Stimulated activated naive CD8-positive, alpha-beta T cell treated with anti-CD3 and anti-CD28 coated beads, Interleukin-15, Interleukin-2, amounts not matched to agents 100 ng/mL and 50 ng/mL, for 24 hours (primary cell): ENCODE results near the gene ZBED1.
A peak's percentile ranks its signal among the peaks of the same experiment; 100 is the strongest.
"Not testable (repeated sequence)": the region's sequence is repeated elsewhere in the genome, so short reads cannot be mapped to it uniquely, and the experiment has no call there.

ENCODE experiments used
- H3K27ac Mint-ChIP-seq: one replicate; pipeline ENCODE4 v1.8.0; 2021; ENCODE audit warnings: mild to moderate bottlenecking, mixed read lengths
- H3K27me3 Mint-ChIP-seq: one replicate; pipeline ENCODE4 v1.8.0; 2021; ENCODE audit warnings: mixed read lengths
- H3K36me3 Mint-ChIP-seq: one replicate; pipeline ENCODE4 v1.8.0; 2021; ENCODE audit warnings: low read depth, mixed read lengths
- H3K4me1 Mint-ChIP-seq: one replicate; pipeline ENCODE4 v1.8.0; 2021; ENCODE audit warnings: low read depth, mixed read lengths
- H3K4me3 Mint-ChIP-seq: one replicate; pipeline ENCODE4 v1.8.0; 2021; ENCODE audit warnings: mild to moderate bottlenecking, mixed read lengths
- H3K9me3 Mint-ChIP-seq: one replicate; pipeline ENCODE4 v1.8.0; 2021; ENCODE audit warnings: mixed read lengths

ZBED1 gene

DNA sequence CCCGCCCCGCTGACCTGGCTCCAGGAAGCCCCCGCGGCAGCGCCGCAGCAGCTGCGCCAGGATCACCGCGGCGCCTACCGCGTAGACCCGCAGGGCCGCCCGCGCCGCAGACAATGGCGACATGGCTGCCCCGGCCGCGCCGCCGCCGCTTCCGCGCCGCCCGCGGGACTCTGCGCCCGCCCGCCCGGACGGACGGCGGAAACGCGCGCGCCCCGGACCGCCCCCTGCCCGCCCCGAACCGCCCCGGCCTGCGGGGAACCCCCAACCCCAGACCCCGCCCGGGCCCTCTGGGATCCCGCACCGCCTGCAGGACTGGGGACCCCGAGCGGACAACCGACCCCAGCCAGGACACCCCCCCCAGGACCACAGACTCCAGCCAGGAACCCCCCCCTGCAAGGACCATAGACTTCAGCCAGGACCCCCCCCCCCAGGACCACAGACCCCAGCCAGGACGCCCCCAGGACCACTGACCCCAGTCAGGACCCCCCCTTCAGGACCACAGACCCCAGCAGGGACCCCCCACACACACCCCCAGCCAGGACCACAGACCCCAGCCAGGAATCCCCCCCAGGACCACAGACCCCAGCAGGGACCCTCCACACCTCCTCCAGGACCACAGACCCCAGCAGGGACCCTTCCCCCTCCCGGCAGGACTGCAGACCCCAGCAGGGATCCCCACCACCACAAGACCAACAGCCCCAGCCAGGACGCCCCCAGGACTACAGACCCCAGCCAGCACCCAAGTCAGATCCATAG lies at the start of gene ZBED1, which contains the start of gene DHRSX:
ZBED1 (minus strand) TSS at position 174 of the 756 bp plus-strand sequence. CDS start 10,257 bp downstream, outside the sequence.
DHRSX (minus strand) TSS at position 174 of the 756 bp plus-strand sequence; CDS start at position 123, 51 bp downstream.
- H3K4me1 Mint-ChIP-seq: peaks cover 27% of the 10 kb centered on the region
- H3K27ac Mint-ChIP-seq: peak within 1 kb of the TSS; percentile 80
- peak within 1 kb of the TSS; percentile 82 for H3K4me3 Mint-ChIP-seq
- H3K36me3 Mint-ChIP-seq: peaks cover 15% of the 10 kb centered on the region
- no peaks in the 10 kb centered on the region for H3K9me3 Mint-ChIP-seq
- H3K27me3 Mint-ChIP-seq: no peaks in the 10 kb centered on the region

DNA sequence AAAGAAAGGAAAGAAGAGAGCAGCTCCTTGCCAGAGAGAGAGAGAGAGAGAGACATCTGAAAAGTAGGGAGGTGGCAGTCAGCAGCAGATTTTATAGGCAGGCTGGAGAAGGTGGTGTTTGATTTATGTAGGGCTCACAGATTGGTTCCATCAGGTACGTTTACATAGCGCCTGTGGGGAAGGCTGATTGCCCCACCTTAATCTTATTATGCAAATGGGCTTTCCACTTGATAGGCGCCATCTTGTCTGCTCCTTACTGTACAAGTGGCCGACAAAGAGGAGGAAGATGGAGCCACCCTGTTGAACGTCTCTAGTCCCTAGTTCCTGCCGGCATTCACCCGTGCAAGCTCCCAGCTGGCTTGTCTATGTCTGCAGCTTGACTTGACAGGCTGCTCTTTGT lies 49.1 kb upstream of the ZBED1 start:
- no peaks in the 10 kb centered on the region for H3K4me1 Mint-ChIP-seq
- no peaks in the 10 kb centered on the region for H3K36me3 Mint-ChIP-seq
- H3K27me3 Mint-ChIP-seq: peaks cover 10% of the 10 kb centered on the region
- H3K4me3 Mint-ChIP-seq: no peak overlapping the region
- no peak overlapping the region for H3K27ac Mint-ChIP-seq
- peaks cover 6% of the 10 kb centered on the region for H3K9me3 Mint-ChIP-seq

DNA sequence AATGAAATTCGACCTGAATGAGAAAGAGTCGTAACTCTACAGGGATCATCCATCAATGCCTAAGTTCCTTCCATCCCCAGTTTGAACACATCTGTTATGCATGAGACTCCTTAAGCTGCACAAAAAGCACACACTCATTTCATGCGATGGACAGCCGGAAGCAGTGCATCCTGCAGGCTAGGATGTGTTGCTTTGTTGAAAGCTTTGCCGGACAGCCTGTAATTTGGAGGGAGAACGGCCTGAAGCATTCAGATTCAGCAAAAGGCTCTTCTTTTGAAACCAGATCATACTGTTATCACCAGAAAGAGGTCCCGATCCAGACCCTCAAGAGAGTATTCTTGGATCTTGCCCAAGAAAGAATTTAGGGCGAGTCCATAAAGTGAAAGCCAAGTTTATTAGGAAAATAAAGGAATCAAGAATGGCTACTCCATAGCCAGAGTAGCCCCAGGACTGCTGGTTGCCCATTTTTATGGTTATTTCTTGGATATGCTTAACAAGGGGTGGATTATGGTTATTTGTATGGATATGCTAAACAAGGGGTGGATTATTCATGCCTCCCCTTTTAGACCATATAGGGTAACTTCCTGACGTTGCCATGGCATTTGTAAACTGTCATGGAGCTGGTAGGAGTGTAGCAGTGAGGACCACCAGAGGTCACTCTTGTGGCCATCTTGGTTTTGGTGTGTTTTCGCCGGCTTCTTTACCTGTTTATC lies 48.1 kb upstream of the ZBED1 start:
- Mint-ChIP-seq H3K36me3 (no peaks in the 10 kb centered on the region), H3K27ac (no peak overlapping the region), H3K9me3 (peaks cover 6% of the 10 kb centered on the region), H3K4me1 (no peaks in the 10 kb centered on the region), H3K4me3 (no peak overlapping the region), H3K27me3 (peaks cover 9% of the 10 kb centered on the region)

DNA sequence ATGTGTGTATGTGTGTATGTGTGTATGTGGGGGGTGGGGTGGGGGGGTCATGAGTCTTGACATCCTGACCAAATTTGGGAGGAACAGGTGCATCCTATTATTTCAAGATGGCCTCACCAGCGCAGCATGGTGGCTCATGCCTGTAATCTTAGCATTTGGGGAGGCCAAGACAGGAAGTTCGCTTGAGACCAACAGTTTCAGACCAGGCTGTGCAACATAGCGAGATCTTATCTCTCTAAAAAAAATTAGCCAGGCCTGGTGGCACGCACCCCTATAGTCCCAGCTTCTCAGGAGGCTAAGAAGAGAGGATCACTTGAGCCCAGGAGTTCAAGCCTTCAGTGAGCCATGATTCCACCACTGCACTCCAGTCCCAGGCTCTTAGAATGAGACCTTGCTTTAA lies 47.0 kb upstream of the ZBED1 start:
- no peaks in the 10 kb centered on the region for H3K36me3 Mint-ChIP-seq
- H3K9me3 Mint-ChIP-seq: peaks cover 6% of the 10 kb centered on the region
- no peak overlapping the region for H3K27ac Mint-ChIP-seq
- no peaks in the 10 kb centered on the region for H3K4me1 Mint-ChIP-seq
- peaks cover 3% of the 10 kb centered on the region for H3K27me3 Mint-ChIP-seq
- no peak overlapping the region for H3K4me3 Mint-ChIP-seq

DNA sequence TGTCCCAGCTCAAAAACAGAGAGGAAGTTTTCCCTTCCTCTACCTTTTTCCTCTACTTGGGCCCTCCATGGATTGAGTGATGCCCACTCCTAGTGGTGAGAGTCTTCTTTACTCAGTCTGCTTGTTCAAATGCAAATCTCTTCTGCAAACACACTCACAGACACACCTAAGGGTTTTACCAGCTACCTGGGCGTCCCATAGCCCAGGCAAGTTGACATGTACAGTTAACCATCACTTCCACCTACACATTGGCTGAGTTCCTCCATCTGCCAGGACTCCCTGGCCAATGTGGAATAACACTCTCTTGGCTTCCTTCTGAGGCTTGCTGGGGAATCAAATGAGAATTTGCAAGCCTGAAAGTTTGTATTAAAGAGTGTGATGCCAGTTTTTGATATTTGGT lies 45.7 kb upstream of the ZBED1 start:
- Mint-ChIP-seq H3K36me3 (no peaks in the 10 kb centered on the region), H3K9me3 (peaks cover 6% of the 10 kb centered on the region), H3K27me3 (no peaks in the 10 kb centered on the region), H3K27ac (no peak overlapping the region), H3K4me3 (no peak overlapping the region), H3K4me1 (no peaks in the 10 kb centered on the region)

DNA sequence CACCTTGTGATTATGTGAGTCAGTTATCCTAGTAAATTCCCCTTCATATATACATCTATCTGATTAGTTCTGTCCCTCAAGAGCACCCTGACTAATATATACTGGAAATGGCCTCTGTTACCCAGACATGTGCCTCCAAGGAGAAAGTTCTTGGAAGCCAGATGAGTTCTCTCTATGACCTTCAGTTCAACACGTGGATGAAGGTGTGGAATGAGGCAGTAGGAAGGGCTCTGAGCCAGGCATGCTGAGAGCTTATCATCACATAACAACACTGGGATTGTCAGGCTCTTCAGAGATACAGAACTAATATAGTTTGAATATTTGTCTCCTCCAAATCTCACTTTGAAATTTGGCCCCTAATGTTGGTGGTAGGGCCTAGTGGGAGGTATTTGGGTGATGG lies 44.4 kb upstream of the ZBED1 start:
- Mint-ChIP-seq H3K27me3 (no peaks in the 10 kb centered on the region), H3K27ac (no peak overlapping the region), H3K4me1 (no peaks in the 10 kb centered on the region), H3K9me3 (peaks cover 6% of the 10 kb centered on the region), H3K4me3 (no peak overlapping the region), H3K36me3 (no peaks in the 10 kb centered on the region)

DNA sequence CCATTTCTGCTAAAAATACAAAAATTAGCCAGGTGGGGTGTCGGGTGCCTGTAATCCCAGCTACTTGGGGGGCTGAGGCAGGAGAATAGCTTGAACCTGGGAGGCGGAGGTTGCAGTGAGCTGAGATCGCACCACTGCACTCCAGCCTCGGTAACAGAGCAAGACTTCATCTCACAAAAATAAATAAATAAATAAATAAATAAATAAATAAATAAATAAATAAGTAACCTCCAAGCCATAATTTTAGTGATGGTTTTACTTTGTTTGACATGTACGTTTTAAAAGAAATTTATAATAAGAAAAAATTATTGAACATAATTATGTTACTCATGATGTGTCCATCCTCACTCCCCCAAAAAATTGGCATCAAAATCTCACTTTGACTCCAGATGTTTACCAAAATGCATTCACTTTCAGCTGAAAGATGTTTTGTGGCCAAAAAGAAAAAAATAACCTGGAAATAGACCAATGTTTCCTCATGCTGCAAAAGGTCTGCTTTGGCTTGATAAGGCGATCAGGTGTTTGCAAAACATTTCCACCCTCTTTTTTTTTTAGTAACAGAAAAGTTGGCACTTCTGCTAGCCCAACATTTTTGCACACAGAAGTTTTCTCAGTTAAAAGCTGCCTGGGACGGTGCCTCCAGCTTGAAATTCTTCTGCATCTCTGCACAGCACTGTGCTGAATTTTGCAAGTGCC lies 42.2 kb upstream of the ZBED1 start:
- H3K9me3 Mint-ChIP-seq: peaks cover 6% of the 10 kb centered on the region
- H3K4me3 Mint-ChIP-seq: no peak overlapping the region
- no peaks in the 10 kb centered on the region for H3K4me1 Mint-ChIP-seq
- H3K27me3 Mint-ChIP-seq: no peaks in the 10 kb centered on the region
- H3K36me3 Mint-ChIP-seq: no peaks in the 10 kb centered on the region
- no peak overlapping the region for H3K27ac Mint-ChIP-seq

DNA sequence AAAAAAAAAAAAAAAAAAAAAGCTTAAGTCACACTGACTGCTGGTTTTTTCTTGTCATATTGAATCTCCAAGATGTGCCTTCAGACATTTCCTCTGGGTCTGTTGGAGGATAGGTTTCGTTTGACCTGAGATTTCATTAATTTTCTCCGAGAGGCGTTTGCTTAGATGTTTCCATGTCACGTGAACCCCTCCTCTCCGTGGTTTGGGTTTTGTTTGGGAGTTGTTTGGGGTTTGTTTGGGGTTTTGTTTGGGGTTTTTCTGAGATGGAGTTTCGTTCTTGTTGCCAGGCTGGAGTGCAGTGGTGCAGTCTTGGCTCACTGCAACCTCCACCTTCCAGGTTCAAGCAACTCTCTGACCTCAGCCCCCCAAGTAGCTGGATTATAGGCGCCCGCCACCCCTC lies 40.8 kb upstream of the ZBED1 start:
- Mint-ChIP-seq H3K4me3 (no peak overlapping the region), H3K27me3 (peaks cover 4% of the 10 kb centered on the region), H3K4me1 (no peaks in the 10 kb centered on the region), H3K36me3 (no peaks in the 10 kb centered on the region), H3K9me3 (peaks cover 6% of the 10 kb centered on the region), H3K27ac (no peak overlapping the region)

DNA sequence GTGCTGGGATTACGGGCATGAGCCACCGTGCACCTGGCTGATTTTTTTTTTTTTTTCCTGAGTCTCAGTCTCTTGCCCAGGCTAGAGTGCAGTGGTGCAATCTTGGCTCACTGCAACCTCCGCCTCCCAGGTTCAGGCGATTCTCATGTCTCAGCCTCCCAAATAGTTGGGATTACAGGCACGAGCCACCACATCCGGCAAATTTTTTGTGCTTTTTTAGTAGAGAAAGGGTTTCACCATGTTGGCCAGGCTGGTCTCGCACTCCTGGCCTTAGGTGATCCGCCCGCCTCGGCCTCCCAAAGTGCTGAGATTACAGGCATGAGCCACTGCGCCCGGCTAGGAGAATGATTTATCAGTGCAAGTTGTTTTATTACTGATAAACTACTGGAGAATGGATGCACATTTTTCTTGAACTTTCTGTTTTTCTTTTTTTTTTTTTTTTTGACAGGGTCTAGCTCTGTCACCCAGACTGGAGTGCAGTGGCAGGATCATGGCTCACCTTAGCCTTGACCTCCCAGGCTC lies 39.7 kb upstream of the ZBED1 start:
- Mint-ChIP-seq H3K4me1 (no peaks in the 10 kb centered on the region), H3K27ac (no peak overlapping the region), H3K36me3 (no peaks in the 10 kb centered on the region), H3K4me3 (no peak overlapping the region), H3K27me3 (peaks cover 4% of the 10 kb centered on the region), H3K9me3 (no peaks in the 10 kb centered on the region)

DNA sequence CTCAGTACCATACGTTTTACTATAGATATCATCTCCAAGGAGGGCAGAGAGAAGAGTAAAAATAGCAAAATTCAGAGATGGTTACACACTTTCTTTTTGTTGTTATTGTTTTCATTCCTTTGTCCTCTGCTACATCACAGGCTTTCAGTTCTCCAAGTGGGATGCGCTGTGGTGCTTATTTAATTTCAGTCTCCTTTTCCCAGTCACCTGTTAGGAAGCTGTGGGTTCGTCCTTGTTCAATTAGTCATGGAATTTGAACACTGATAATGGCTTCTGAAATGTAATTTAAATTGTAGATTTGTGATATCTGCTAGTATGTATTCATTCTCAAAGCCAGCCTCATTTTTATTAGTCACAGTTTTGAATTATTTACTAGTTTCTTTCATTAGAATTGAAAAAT lies 38.8 kb upstream of the ZBED1 start:
- no peaks in the 10 kb centered on the region for H3K4me1 Mint-ChIP-seq
- peaks cover 4% of the 10 kb centered on the region for H3K27me3 Mint-ChIP-seq
- H3K4me3 Mint-ChIP-seq: no peak overlapping the region
- no peak overlapping the region for H3K27ac Mint-ChIP-seq
- H3K9me3 Mint-ChIP-seq: no peaks in the 10 kb centered on the region
- no peaks in the 10 kb centered on the region for H3K36me3 Mint-ChIP-seq

DNA sequence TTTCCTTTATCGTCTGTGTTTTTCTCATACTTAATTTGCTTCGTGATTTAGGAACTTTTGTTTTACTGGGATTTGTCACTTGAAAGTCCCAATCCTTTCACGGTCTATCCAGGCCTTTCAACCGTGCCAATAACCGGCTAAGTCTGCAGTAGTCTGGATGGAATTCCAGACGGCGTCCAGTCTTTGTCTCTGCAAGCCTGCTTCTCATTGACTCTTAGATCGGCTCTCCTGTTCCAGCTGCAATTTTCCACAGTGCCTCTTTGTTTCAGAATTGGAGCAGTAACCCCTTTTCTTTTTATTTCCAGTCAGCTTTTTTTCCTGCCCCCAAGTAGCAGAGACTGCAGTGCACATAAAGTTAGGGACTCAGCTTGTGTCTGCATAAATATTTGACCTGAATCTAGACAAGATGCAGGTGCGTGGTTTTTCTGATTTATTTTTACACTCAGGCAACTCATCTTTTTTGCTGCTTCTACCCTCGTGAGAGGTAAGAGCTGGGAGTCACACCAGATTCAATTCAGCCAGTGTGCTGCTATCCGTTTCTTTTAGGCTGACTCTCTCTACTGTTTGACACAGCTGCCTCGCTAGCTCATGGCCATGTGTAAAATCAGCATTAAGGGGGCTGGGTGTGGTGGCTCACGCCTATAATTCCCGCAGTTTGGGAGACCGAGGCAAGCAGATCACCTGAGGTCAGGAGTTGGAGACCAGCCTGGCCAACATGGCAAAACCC lies 37.4 kb upstream of the ZBED1 start:
- Mint-ChIP-seq H3K27me3 (peaks cover 4% of the 10 kb centered on the region), H3K4me3 (no peak overlapping the region), H3K4me1 (no peaks in the 10 kb centered on the region), H3K27ac (no peak overlapping the region), H3K36me3 (no peaks in the 10 kb centered on the region), H3K9me3 (no peaks in the 10 kb centered on the region)

DNA sequence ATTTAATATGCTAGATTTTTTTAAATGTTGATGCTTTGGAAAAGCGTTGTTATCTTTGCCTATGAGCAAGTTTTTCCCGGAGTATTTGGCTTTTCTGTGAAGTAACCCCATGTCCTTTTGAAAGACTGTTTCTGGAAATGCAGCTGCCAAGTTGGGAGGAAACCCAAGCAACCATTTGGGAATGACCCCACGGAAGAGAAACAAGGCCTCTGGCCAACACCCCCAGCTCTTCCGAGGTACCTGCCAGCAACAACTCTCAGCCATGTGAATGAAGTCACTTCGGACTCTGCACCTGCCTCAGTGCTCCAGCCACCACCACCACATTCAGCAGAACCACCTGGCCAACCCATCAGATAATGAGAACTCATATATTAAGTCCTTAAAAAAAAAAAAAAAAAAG lies 36.2 kb upstream of the ZBED1 start:
- no peaks in the 10 kb centered on the region for H3K9me3 Mint-ChIP-seq
- peaks cover 4% of the 10 kb centered on the region for H3K27me3 Mint-ChIP-seq
- no peaks in the 10 kb centered on the region for H3K36me3 Mint-ChIP-seq
- H3K27ac Mint-ChIP-seq: peak overlapping the region; percentile 52
- no peaks in the 10 kb centered on the region for H3K4me1 Mint-ChIP-seq
- H3K4me3 Mint-ChIP-seq: no peak overlapping the region

DNA sequence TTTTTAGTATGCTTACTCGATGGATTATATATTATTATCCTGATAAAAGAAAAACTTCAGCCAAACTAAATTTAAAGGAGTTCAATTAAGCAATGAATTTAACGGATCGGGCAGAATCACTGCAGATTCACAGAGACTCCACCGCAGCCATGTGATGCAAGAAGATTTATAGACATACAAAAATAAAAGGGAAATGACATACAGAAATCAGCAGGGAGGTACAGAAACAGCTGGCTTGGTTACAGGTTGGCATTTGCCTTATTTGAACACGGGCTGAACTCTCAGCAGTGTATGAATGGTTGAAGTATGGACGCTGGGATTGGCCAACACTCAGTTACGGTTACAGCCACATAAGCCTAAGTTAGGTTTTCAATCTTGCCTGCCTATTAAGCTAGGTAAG lies 35.4 kb upstream of the ZBED1 start:
- no peaks in the 10 kb centered on the region for H3K36me3 Mint-ChIP-seq
- no peak overlapping the region for H3K4me3 Mint-ChIP-seq
- H3K4me1 Mint-ChIP-seq: no peaks in the 10 kb centered on the region
- no peaks in the 10 kb centered on the region for H3K9me3 Mint-ChIP-seq
- no peak overlapping the region for H3K27ac Mint-ChIP-seq
- peaks cover 4% of the 10 kb centered on the region for H3K27me3 Mint-ChIP-seq

DNA sequence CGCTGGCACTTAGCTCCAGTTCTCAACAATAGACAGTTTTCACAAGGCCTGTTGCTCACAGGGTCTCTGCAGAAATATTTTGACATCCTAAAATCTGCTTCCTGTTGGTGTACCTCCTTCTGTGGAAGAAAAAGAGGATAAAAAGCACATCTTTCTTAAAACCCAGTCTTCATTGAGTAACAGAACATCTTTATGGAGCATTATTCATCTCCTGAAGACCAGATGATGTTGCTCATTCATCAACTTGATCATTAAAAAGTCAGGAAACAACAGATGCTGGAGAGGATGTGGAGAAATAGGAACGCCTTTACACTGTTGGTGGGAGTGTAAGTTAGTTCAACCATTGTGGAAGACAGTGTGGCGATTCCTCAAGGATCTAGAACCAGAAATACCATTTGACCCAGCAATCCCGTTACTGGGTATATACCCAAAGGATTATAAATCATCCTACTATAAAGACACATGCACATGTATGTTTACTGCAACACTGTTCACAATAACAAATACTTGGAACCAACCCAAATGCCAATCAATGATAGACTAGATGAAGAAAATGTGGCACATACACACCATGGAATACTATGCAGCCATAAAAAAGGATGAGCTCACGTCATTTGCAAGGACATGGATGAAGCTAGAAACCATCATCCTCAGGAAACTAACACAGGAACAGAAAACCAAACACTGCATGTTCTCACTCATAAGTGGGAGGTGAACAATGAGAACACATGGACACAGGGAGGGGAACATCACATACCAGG lies 33.7 kb upstream of the ZBED1 start:
- not testable (repeated sequence) for H3K4me1 Mint-ChIP-seq, H3K4me3 Mint-ChIP-seq, H3K27me3 Mint-ChIP-seq, H3K27ac Mint-ChIP-seq, H3K9me3 Mint-ChIP-seq, H3K36me3 Mint-ChIP-seq
